ENCODE data around the gene ENTPD5.

GRCh38 chr14:74018586-74019407 is at the start of gene ENTPD5, which contains the start of gene BBOF1:
- TF ChIP-seq POLR2A (IDR thresholded peaks at IDR 0.05; ENCODE audit: low read depth, low read length) (peak; percentile 84; the same call in 1 of the 2 replicates), TAF1 (IDR thresholded peaks at IDR 0.05; ENCODE audit: borderline replicate concordance, low read depth, low read length) (no peak)

Data from GM12892 (cell line).